ENCODE measurements around the gene UNC45A. TPM values are rescaled to one million over a fixed set of nuclear protein-coding genes. Genes with fewer than 3 reads are reported as not detected.

Gene UNC45A
- total RNA-seq, 1 experiment from 2014 or later, result 101 TPM

GRCh38 chr15:90934949-90935751 is at the start of gene UNC45A (continued):
- peak; percentile 35; the same call in 1 of the 2 replicates for TF ChIP-seq NFE2L1 (CRISPR knock-in tag; IDR thresholded peaks at IDR 0.05)
- TF ChIP-seq ZNF232 (CRISPR knock-in tag; IDR thresholded peaks at IDR 0.05), result 0 out of 2 replicates have a peak, but pooled peaks have one; percentile 27
- TF ChIP-seq AFF4 (CRISPR knock-in tag; IDR thresholded peaks at IDR 0.05; ENCODE audit: borderline replicate concordance), result no peak
- TF ChIP-seq MXD4 (CRISPR knock-in tag; IDR thresholded peaks at IDR 0.05; ENCODE audit: borderline replicate concordance), result no peak
- peak; percentile 92 for TF ChIP-seq ZNF423 (CRISPR knock-in tag; IDR thresholded peaks at IDR 0.05)
- TF ChIP-seq ZNF416 (CRISPR knock-in tag; IDR thresholded peaks at IDR 0.05), result no peak

- peak; percentile 89 for DNase-seq (ENCODE audit: low spot score)
- Mint-ChIP-seq H3K36me3 (no peaks in the 10 kb centered on the region), H3K9me3 (no peaks in the 10 kb centered on the region), H3K4me3 (no peak overlapping the region), H3K27ac (0 out of 2 replicates have a peak overlapping the region, but pooled peaks have one; percentile 49), H3K4me1 (peaks cover 22% of the 10 kb centered on the region), H3K27me3 (ENCODE audit: low read depth) (no peaks in the 10 kb centered on the region)
- POLR2A ChIA-PET, result interaction anchor here (0.5 to 2.7 kb wide), 3 partner anchors 17 to 981 kb away, joined by 3 to 8 read pairs (median 5); partner anchors contain the start of genes BLM and FURIN
- TF ChIP-seq MAX (CRISPR knock-in tag; IDR thresholded peaks at IDR 0.05) (peak; percentile 42; the same call in 1 of the 2 replicates), CTCF (IDR thresholded peaks at IDR 0.05) (peak; percentile 93), MXD4 (CRISPR knock-in tag; IDR thresholded peaks at IDR 0.05; ENCODE audit: borderline replicate concordance) (no peak)
- CTCF ChIA-PET, result interaction anchor here (0.6 to 4.9 kb wide), 54 partner anchors 10 to 742 kb away, joined by 3 to 75 read pairs (median 4); partner anchors contain the start of genes BLM, FURIN, HDDC3 and IQGAP1
- peak; percentile 47 for ATAC-seq
These were observed 49.4 kb upstream of the UNC45A start for GRCh38 chr15:90885432-90886290.

- ATAC-seq (no peak), DNase-seq (ENCODE audit: low spot score) (no peak)
- H3K36me3 Mint-ChIP-seq, result no peaks in the 10 kb centered on the region
- ChIA-PET POLR2A (interaction anchor here (0.5 to 2.7 kb wide), 2 partner anchors 17 to 981 kb away, joined by 3 to 8 read pairs; partner anchors contain the start of gene FURIN), CTCF (interaction anchor here (0.6 to 4.9 kb wide), 46 partner anchors 9 to 743 kb away, joined by 3 to 75 read pairs (median 4); partner anchors contain the start of genes BLM, FURIN, HDDC3 and IQGAP1)
- H3K27me3 Mint-ChIP-seq (ENCODE audit: low read depth), result no peaks in the 10 kb centered on the region
- no peaks in the 10 kb centered on the region for H3K9me3 Mint-ChIP-seq
- H3K4me3 Mint-ChIP-seq, result no peak overlapping the region
- no peak overlapping the region for H3K27ac Mint-ChIP-seq
- H3K4me1 Mint-ChIP-seq, result peaks cover 22% of the 10 kb centered on the region
- no peak for TF ChIP-seq ZNF263 (CRISPR knock-in tag; IDR thresholded peaks at IDR 0.05; ENCODE audit: low read depth)
- TF ChIP-seq ZNF425 (CRISPR knock-in tag; conservative IDR thresholded peaks at IDR 0.05), result no peak
- no peak for TF ChIP-seq PRDM15 (CRISPR knock-in tag; IDR thresholded peaks at IDR 0.05)
- TF ChIP-seq PREB (CRISPR knock-in tag; IDR thresholded peaks at IDR 0.05; ENCODE audit: borderline replicate concordance), result no peak
- no peak for TF ChIP-seq ZNF423 (CRISPR knock-in tag; IDR thresholded peaks at IDR 0.05)
- TF ChIP-seq IRF2 (CRISPR knock-in tag; IDR thresholded peaks at IDR 0.05; ENCODE audit: borderline replicate concordance, low read depth), result no peak
- no peak for TF ChIP-seq ZNF232 (CRISPR knock-in tag; IDR thresholded peaks at IDR 0.05)
- no peak for TF ChIP-seq TCF7 (CRISPR knock-in tag; IDR thresholded peaks at IDR 0.05; ENCODE audit: low read depth)
- TF ChIP-seq FOXK1 (CRISPR knock-in tag; IDR thresholded peaks at IDR 0.05), result no peak
These were observed 48.8 kb upstream of the UNC45A start for GRCh38 chr15:90886291-90886614.

Data from WTC11 (cell line).